ENCODE results near the gene MAST2. TPM values are rescaled to one million over a fixed set of nuclear protein-coding genes. Genes with fewer than 3 reads are reported as not detected.
"Not testable (repeated sequence)": the region's sequence is repeated elsewhere in the genome, so short reads cannot be mapped to it uniquely, and the experiment has no call there.

Gene MAST2
- total and polyA plus RNA-seq, 11 donors, result 56.8 to 123 (median 79.7) TPM

DNA sequence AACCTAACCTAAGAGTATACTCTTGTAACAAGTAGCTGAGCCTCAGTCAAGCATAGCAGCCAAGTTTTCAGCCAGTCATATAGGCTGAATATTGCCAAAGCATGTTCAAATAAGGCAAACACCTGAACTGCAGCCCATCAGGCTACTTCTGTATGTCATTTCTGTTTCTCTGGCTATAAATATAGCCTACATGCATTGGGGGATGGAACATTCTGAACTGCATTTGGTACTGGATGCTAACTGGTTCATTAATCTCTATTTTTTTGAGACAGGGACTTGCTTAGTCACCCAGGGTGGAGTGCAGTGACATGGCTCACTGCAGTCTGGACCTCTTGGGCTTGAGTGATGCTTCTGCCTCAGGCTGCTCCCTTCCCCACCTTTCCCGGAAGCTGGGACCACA lies 37.3 kb downstream of the MAST2 start:
- no peaks in the 10 kb centered on the region for H3K9me3 ChIP-seq
- H3K36me3 ChIP-seq, result no peaks in the 10 kb centered on the region
- no peaks in the 10 kb centered on the region for H3K27me3 ChIP-seq
- ATAC-seq (peak; percentile 54 to 80 (median 66)), DNase-seq (no peak)
- 75 to 92% (median 79%) methylated on average over 1 of the region's 1 CpG for WGBS, 4 donors
- H3K4me3 ChIP-seq, result no peak overlapping the region
- no peak overlapping the region for H3K27ac ChIP-seq
- no peak for TF ChIP-seq POLR2A (IDR thresholded peaks at IDR 0.05)
- TF ChIP-seq, protein P1, sequence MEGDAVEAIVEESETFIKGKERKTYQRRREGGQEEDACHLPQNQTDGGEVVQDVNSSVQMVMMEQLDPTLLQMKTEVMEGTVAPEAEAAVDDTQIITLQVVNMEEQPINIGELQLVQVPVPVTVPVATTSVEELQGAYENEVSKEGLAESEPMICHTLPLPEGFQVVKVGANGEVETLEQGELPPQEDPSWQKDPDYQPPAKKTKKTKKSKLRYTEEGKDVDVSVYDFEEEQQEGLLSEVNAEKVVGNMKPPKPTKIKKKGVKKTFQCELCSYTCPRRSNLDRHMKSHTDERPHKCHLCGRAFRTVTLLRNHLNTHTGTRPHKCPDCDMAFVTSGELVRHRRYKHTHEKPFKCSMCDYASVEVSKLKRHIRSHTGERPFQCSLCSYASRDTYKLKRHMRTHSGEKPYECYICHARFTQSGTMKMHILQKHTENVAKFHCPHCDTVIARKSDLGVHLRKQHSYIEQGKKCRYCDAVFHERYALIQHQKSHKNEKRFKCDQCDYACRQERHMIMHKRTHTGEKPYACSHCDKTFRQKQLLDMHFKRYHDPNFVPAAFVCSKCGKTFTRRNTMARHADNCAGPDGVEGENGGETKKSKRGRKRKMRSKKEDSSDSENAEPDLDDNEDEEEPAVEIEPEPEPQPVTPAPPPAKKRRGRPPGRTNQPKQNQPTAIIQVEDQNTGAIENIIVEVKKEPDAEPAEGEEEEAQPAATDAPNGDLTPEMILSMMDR (IDR thresholded peaks at IDR 0.05), result no peak
- H3K4me1 ChIP-seq, result peaks cover 0 to 17% (median 3%) of the 10 kb centered on the region in 12 donors
- intact Hi-C loops (cut with DNase I), result no loop called here

DNA sequence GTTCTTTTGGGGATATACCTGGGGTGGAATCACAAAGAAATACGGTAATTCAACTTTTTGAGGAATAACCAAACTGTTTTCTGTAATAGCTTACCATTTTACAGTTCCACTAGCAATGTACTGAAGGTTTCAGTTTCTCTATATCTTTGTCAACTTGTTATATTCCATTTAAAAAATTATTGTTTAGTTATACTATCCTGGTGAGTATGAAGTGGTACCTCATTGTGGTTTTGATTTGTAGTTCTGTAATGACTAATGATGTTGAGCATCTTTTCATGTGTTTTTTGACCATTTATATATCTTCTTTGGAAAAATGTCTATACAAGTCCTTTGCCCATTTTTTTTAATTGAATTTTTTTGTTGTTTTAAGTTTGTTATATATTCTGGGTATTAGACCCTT lies 39.4 kb downstream of the MAST2 start:
- Histone ChIP-seq H3K4me1 (peaks cover 0 to 17% (median 3%) of the 10 kb centered on the region in 12 donors), H3K27me3 (no peaks in the 10 kb centered on the region), H3K36me3 (no peaks in the 10 kb centered on the region), H3K27ac (peak overlapping the region in 1 of 12 donors; percentile 14), H3K4me3 (no peak overlapping the region), H3K9me3 (no peaks in the 10 kb centered on the region)
- intact Hi-C loops (cut with DNase I), result no loop called here
- no peak for ATAC-seq
- WGBS, 4 donors, result 96 to 100% (median 97%) methylated on average over 1 of the region's 1 CpG
- no peak for DNase-seq
- TF ChIP-seq POLR2A (IDR thresholded peaks at IDR 0.05), result no peak
- TF ChIP-seq, protein P1 (IDR thresholded peaks at IDR 0.05), result no peak

DNA sequence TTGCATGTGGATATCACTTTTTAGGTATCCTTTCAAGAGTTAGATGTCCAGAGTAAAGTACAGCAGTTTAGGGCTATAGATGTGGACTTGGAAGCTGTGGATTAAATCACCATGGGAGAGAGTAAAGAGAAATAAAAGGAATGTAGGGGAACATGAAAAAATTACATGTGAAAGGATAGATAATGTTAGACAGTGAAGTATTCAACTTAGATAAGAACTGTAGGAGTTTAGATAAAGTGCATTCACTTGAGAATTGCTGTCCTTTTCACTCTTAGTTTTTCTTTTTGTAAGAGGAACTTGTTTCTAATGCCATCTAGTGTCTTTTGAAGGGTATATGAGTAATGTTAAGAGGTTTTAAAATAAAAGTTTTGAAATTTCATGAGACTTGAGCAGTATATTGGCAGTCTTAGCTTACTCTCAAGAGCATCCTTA lies 40.1 kb downstream of the MAST2 start:
- no peaks in the 10 kb centered on the region for H3K36me3 ChIP-seq
- TF ChIP-seq, protein P1 (IDR thresholded peaks at IDR 0.05), result peak in 8 of 12 donors; percentile 13 to 39 (median 23)
- TF ChIP-seq POLR2A (IDR thresholded peaks at IDR 0.05), result no peak
- intact Hi-C loops (cut with DNase I), result no loop called here
- no peak overlapping the region for H3K4me3 ChIP-seq
- ATAC-seq (peak in 1 of 4 donors; percentile 42), DNase-seq (no peak)
- no peaks in the 10 kb centered on the region for H3K9me3 ChIP-seq
- H3K27me3 ChIP-seq, result no peaks in the 10 kb centered on the region
- H3K27ac ChIP-seq, result peak overlapping the region in 1 of 12 donors; percentile 14
- H3K4me1 ChIP-seq, result peaks cover 0 to 17% (median 3%) of the 10 kb centered on the region in 12 donors

DNA sequence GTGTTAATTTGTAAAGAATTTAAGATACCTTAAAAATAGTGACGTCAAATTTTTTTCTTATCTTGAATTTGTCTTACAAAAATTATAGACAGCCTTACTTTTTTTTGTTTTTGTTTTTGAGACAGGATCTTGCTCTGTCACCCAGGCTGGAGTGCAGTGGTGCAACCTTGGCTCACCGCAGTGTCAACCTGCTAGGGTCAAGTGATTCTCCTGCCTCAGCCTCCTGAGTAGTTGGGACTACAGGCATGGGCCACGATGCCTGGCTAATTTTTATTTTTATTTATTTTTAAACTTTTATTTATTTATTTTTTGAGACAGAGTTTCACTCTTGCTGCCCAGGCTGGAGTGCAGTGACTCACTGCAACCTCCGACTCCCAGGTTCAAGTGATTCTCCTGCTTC lies 40.6 kb downstream of the MAST2 start:
- WGBS, 4 donors, result 76 to 82% (median 80%) methylated on average over 4 of the region's 4 CpGs
- intact Hi-C loops (cut with DNase I); ATAC-seq: not testable (repeated sequence)

DNA sequence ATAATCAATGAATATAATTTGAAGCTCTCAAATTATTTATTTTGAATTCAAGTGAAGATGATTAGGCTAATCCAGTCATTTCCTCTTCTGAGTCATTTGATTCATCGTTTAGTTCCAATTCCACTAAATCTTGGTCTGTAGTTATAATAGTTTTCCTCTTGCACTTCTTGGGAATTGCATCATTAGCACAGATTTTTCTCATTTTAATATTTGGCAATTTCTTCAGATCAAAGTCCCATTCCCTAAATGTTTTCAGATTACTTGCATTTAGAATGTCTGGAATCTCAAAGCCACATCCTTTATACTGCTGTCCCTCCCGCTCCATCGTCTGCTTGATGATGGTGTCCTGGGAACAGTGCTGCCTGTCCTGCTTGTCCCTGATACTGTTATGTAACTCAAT lies 43.5 kb downstream of the MAST2 start:
- no peaks in the 10 kb centered on the region for H3K27me3 ChIP-seq
- peaks cover 0 to 16% (median 4%) of the 10 kb centered on the region in 12 donors for H3K9me3 ChIP-seq
- DNase-seq, result no peak
- intact Hi-C loops (cut with DNase I), result no loop called here
- peaks cover 0 to 17% (median 0%) of the 10 kb centered on the region in 12 donors for H3K4me1 ChIP-seq
- ATAC-seq, result peak in 1 of 4 donors; percentile 29
- no peaks in the 10 kb centered on the region for H3K36me3 ChIP-seq
- peak overlapping the region in 1 of 12 donors; percentile 2 for H3K27ac ChIP-seq
- H3K4me3 ChIP-seq, result no peak overlapping the region
- TF ChIP-seq, protein P1 (IDR thresholded peaks at IDR 0.05), result no peak
- TF ChIP-seq POLR2A (IDR thresholded peaks at IDR 0.05), result no peak
- WGBS, 4 donors, result 68 to 78% (median 71%) methylated on average over 3 of the region's 3 CpGs

More for the DNA sequence above, 40.6 kb downstream of the MAST2 start:
- not testable (repeated sequence) for H3K9me3 ChIP-seq, DNase-seq, H3K27ac ChIP-seq, H3K36me3 ChIP-seq, H3K27me3 ChIP-seq, H3K4me3 ChIP-seq
- peaks cover 0 to 17% (median 3%) of the 10 kb centered on the region in 12 donors for H3K4me1 ChIP-seq

All from heart left ventricle (tissue), 16 donors.